Gastroesophageal sphincter (tissue), 3 donors: Measurements from ENCODE around the gene ADAM17.

Experiments used
- CTCF ChIP-seq, 4 experiments: fragments of 200-600 bp in 2 of 4; fragments of 450-650 bp in 2 of 4; sonication (generic) in 1 of 4; IDR thresholded peaks; one replicate each; pipeline ENCODE4 v1.5.1; 2017 to 2019; ENCODE audit warnings: antibody characterized with exemption in 4 of 4, mild to moderate bottlenecking in 2 of 4, moderate library complexity in 2 of 4
- EP300 ChIP-seq: sonication (generic); formaldehyde crosslinking; IDR thresholded peaks from one replicate; pipeline ENCODE4 v1.6.1; 2017; ENCODE audit warnings: antibody characterized with exemption, mild to moderate bottlenecking
- POLR2A ChIP-seq, 2 donors: fragments of 450-650 bp; IDR thresholded peaks; one replicate each; pipeline ENCODE4 v1.6.1; 2017; ENCODE audit warnings: antibody characterized with exemption in 2 of 2, mild to moderate bottlenecking in 2 of 2, moderate library complexity in 1 of 2
- POLR2AphosphoS5 ChIP-seq: sonication (generic); formaldehyde crosslinking; IDR thresholded peaks from one replicate; pipeline ENCODE4 v1.6.1; 2017; ENCODE audit warnings: antibody characterized with exemption

GRCh38 chr2:9599430-9599829 is 43.8 kb upstream of the ADAM17 start:
- TF ChIP-seq POLR2A (IDR thresholded peaks at IDR 0.05) (no peak), POLR2AphosphoS5 (no peak), CTCF (IDR thresholded peaks at IDR 0.05) (no peak), EP300 (no peak)
